GM12801 (cell line): ENCODE measurements around the gene TOP2A.

ENCODE experiments used
- CTCF ChIP-seq: IDR thresholded peaks from one replicate; pipeline ENCODE4 v1.5.1; 2011; ENCODE audit warnings: control low read depth; ENCODE audit not compliant: insufficient read length; ENCODE audit errors: extremely low read depth

The TOP2A gene

DNA sequence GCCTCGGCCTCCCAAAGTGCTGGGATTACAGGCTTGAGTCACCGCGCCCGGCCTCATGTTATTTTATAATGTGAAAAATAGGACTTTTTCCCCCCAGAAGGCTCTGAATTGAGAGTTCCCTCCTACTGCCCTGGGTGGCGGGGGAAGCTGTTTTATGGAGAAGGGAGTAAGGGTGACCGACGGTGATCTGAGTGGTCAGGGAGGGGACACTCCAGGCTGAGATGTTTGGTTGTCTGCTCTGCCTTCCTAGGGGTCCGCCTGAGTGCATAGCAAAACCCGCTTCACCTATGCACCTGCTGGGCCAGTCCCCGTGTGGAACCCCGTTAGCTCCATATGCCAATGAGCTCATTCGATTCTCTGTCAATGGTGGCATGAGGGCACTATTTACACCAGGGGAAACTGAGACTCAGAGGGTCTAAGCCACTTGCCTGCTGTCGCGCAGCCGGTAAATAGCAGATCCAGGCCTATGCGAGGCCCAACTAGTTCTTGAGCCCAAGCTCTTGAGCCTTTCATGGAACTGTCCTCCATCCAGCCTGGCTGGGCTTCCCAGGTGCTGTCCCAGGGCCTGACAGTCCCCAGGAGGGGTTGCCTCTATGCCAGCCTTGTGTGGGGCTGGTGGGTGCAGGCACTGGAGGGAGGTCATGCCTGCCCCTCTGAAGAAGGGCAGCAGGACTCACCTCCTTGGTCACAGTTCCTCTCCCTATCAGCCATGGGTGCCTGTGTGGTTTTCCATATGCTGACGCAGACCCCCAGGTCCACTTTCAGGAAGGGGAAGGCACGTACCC is 51.4 kb downstream of the TOP2A start:
- no peak for TF ChIP-seq CTCF

DNA sequence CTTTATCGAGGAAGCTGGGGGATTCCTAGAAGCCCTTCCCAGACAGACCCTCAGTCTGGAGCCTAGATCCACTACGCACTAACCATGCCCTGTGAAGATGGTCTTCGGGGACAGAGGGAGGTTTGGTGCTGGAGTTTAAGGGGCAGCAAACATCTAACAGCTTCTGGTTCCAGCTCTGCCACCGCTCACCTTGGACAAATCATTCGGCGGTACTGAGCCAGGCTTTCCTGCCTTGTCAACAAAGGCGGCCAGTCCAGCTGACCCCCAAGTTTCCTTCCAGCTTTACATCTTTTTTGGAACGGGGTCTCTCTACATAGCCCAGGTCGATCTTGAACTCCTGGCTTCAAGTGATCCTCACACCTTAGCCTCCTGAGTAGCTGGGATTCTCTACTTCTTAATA is 52.8 kb downstream of the TOP2A start:
- TF ChIP-seq CTCF = no peak

DNA sequence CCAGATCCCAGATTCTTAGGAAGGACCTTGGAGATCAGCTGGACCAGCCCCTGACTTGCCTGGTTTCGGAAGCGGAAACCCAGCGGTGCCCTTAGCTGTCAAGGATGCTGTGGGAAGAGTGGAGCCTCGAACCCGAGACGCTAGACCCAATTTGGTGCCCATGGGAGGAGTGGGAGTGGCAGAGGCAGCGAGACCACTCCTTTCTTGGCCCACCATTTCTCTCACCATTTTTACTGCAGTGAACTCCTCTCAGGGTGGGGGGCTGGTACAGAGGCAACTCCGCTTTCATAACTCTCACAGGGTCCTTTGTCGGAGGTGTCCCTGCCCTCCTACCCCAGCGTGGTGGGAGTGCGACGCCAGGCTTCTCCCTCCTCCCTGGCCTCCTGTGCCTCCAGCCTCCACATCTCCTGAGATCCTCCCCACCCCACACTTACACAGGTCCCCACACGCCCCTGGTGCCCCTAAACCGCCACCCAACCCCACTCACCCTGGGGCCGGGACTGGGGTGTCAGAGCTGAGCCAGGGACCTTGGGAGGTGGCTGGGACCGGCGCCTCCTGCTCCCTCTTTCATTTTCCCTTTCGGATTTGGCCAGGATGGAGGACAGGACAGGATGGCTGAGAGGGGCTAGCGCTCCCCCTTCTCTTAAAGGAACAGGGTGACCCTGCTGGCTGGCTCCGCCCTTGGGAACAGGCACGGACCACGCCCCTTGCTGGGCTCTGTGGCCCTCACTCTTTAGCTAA is 53.4 kb downstream of the TOP2A start, which contains the start of gene GJD3:
TSS of gene GJD3 (minus strand) at position 617 of the 741 bp plus-strand sequence. CDS start 922 bp downstream, outside the sequence.
- no peak for TF ChIP-seq CTCF

GRCh38 chr17:40363111-40363827 is 54.4 kb downstream of the TOP2A start:
- TF ChIP-seq CTCF = no peak

GRCh38 chr17:40362696-40363110 is 55.0 kb downstream of the TOP2A start:
- no peak for TF ChIP-seq CTCF

- TF ChIP-seq CTCF = no peak
Observed at GRCh38 chr17:40361925-40362695, 55.6 kb downstream of the TOP2A start.
